AG08395 (cell line): Measurements from ENCODE around the gene GDPD1.
"Not testable (repeated sequence)": the region's sequence is repeated elsewhere in the genome, so short reads cannot be mapped to it uniquely, and the experiment has no call there.

Experiments
- DNase-seq: peaks from one replicate; pipeline ENCODE4 v3.0.0; 2012; ENCODE audit warnings: mixed read lengths, low spot score

Gene GDPD1

GRCh38 chr17:59254742-59255141 is 34.4 kb downstream of the GDPD1 start:
- no peak for DNase-seq

GRCh38 chr17:59257101-59257500 is 36.8 kb downstream of the GDPD1 start:
- DNase-seq, result no peak

- no peak for DNase-seq
Observed at GRCh38 chr17:59260722-59261121, 40.4 kb downstream of the GDPD1 start.

- no peak for DNase-seq
Observed at GRCh38 chr17:59266745-59267144, 46.4 kb downstream of the GDPD1 start.

- no peak for DNase-seq
Observed at GRCh38 chr17:59267776-59268175, 47.5 kb downstream of the GDPD1 start.

GRCh38 chr17:59275618-59276017 is 55.3 kb downstream of the GDPD1 start:
- DNase-seq, result no peak

GRCh38 chr17:59277031-59277430 is 56.7 kb downstream of the GDPD1 start:
- no peak for DNase-seq

GRCh38 chr17:59278406-59278805 is 58.1 kb downstream of the GDPD1 start:
- DNase-seq, result no peak

GRCh38 chr17:59284317-59284716 is 64.0 kb downstream of the GDPD1 start:
- DNase-seq, result no peak

GRCh38 chr17:59287452-59287851 is 67.1 kb downstream of the GDPD1 start:
- DNase-seq, result no peak

GRCh38 chr17:59287891-59288290 is 67.6 kb downstream of the GDPD1 start:
- DNase-seq, result no peak

GRCh38 chr17:59289981-59290301 is 69.6 kb downstream of the GDPD1 start:
- no peak for DNase-seq

- DNase-seq, result not testable (repeated sequence)
Observed at GRCh38 chr17:59290302-59290998, 70.1 kb downstream of the GDPD1 start.

GRCh38 chr17:59292174-59292523 is 71.8 kb downstream of the GDPD1 start:
- no peak for DNase-seq

- DNase-seq, result no peak
Observed at GRCh38 chr17:59296190-59296589, 75.9 kb downstream of the GDPD1 start.

- DNase-seq, result no peak
Observed at GRCh38 chr17:59298521-59298920, 78.2 kb downstream of the GDPD1 start.

GRCh38 chr17:59299400-59300092 is 79.2 kb downstream of the GDPD1 start:
- DNase-seq, result no peak

GRCh38 chr17:59300941-59301340 is 80.6 kb downstream of the GDPD1 start:
- DNase-seq, result no peak

GRCh38 chr17:59304811-59305210 is 84.5 kb downstream of the GDPD1 start:
- DNase-seq, result no peak

GRCh38 chr17:59310263-59310920 is 90.1 kb downstream of the GDPD1 start:
- DNase-seq, result no peak

- peak; percentile 79 for DNase-seq
Observed at GRCh38 chr17:59311051-59311468, 90.7 kb downstream of the GDPD1 start.

- DNase-seq, result not testable (repeated sequence)
Observed at GRCh38 chr17:59311521-59311920, 91.2 kb downstream of the GDPD1 start.

GRCh38 chr17:59315866-59316265 is 95.6 kb downstream of the GDPD1 start:
- no peak for DNase-seq
